ENCODE measurements around the gene OR2T10. TPM values are rescaled to one million over a fixed set of nuclear protein-coding genes. Genes with fewer than 3 reads are reported as not detected.

OR2T10 gene
- total RNA-seq, 1 donor: not detected

GRCh38 chr1:248592655-248593054 lies 4.8 kb downstream of the OR2T10 start:
- H3K79me2 ChIP-seq (ENCODE audit: insufficient read depth, low read length): no peaks in the 10 kb centered on the region
- no peak overlapping the region for H3K4me3 ChIP-seq (ENCODE audit: insufficient read depth, low read length)
- no peak overlapping the region for H2AFZ ChIP-seq (ENCODE audit: low read length)
- no peaks in the 10 kb centered on the region for H3K4me1 ChIP-seq (ENCODE audit: insufficient read depth, low read length)
- TF ChIP-seq, protein P1, sequence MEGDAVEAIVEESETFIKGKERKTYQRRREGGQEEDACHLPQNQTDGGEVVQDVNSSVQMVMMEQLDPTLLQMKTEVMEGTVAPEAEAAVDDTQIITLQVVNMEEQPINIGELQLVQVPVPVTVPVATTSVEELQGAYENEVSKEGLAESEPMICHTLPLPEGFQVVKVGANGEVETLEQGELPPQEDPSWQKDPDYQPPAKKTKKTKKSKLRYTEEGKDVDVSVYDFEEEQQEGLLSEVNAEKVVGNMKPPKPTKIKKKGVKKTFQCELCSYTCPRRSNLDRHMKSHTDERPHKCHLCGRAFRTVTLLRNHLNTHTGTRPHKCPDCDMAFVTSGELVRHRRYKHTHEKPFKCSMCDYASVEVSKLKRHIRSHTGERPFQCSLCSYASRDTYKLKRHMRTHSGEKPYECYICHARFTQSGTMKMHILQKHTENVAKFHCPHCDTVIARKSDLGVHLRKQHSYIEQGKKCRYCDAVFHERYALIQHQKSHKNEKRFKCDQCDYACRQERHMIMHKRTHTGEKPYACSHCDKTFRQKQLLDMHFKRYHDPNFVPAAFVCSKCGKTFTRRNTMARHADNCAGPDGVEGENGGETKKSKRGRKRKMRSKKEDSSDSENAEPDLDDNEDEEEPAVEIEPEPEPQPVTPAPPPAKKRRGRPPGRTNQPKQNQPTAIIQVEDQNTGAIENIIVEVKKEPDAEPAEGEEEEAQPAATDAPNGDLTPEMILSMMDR (IDR thresholded peaks at IDR 0.05; ENCODE audit: extremely low read depth, low read depth, low read length): no peak
- no peaks in the 10 kb centered on the region for H4K20me1 ChIP-seq (ENCODE audit: insufficient read depth, low read length)
- no peaks in the 10 kb centered on the region for H3K36me3 ChIP-seq (ENCODE audit: insufficient read depth, low read length)
- no peaks in the 10 kb centered on the region for H3K9me3 ChIP-seq (ENCODE audit: low read depth, low read length)
- H3K4me2 ChIP-seq (ENCODE audit: insufficient read depth, low read length): no peak overlapping the region
- no peak for DNase-seq (ENCODE audit: insufficient read length, low spot score, missing footprints)
- H3K27me3 ChIP-seq (ENCODE audit: insufficient read depth, low read length): no peaks in the 10 kb centered on the region
- H3K27ac ChIP-seq (ENCODE audit: low read depth, low read length): no peak overlapping the region

GRCh38 chr1:248590055-248590454 lies 7.4 kb downstream of the OR2T10 start:
- Histone ChIP-seq H3K4me1 (ENCODE audit: insufficient read depth, low read length) (no peaks in the 10 kb centered on the region), H3K9me3 (ENCODE audit: low read depth, low read length) (no peaks in the 10 kb centered on the region), H3K27ac (ENCODE audit: low read depth, low read length) (no peak overlapping the region), H3K27me3 (ENCODE audit: insufficient read depth, low read length) (no peaks in the 10 kb centered on the region), H3K4me2 (ENCODE audit: insufficient read depth, low read length) (no peak overlapping the region), H3K36me3 (ENCODE audit: insufficient read depth, low read length) (no peaks in the 10 kb centered on the region), H4K20me1 (ENCODE audit: insufficient read depth, low read length) (no peaks in the 10 kb centered on the region), H3K79me2 (ENCODE audit: insufficient read depth, low read length) (no peaks in the 10 kb centered on the region), H3K4me3 (ENCODE audit: insufficient read depth, low read length) (no peak overlapping the region), H2AFZ (ENCODE audit: low read length) (no peak overlapping the region)
- TF ChIP-seq, protein P1 (IDR thresholded peaks at IDR 0.05; ENCODE audit: extremely low read depth, low read depth, low read length): no peak
- no peak for DNase-seq (ENCODE audit: insufficient read length, low spot score, missing footprints)

GRCh38 chr1:248589334-248589733 lies 8.2 kb downstream of the OR2T10 start:
- DNase-seq (ENCODE audit: insufficient read length, low spot score, missing footprints): peak; percentile 13
- no peak overlapping the region for H3K4me3 ChIP-seq (ENCODE audit: insufficient read depth, low read length)
- H3K27ac ChIP-seq (ENCODE audit: low read depth, low read length): no peak overlapping the region
- no peaks in the 10 kb centered on the region for H3K36me3 ChIP-seq (ENCODE audit: insufficient read depth, low read length)
- H3K79me2 ChIP-seq (ENCODE audit: insufficient read depth, low read length): no peaks in the 10 kb centered on the region
- no peaks in the 10 kb centered on the region for H4K20me1 ChIP-seq (ENCODE audit: insufficient read depth, low read length)
- no peaks in the 10 kb centered on the region for H3K9me3 ChIP-seq (ENCODE audit: low read depth, low read length)
- TF ChIP-seq, protein P1 (IDR thresholded peaks at IDR 0.05; ENCODE audit: extremely low read depth, low read depth, low read length): no peak
- no peak overlapping the region for H2AFZ ChIP-seq (ENCODE audit: low read length)
- no peaks in the 10 kb centered on the region for H3K4me1 ChIP-seq (ENCODE audit: insufficient read depth, low read length)
- no peaks in the 10 kb centered on the region for H3K27me3 ChIP-seq (ENCODE audit: insufficient read depth, low read length)
- no peak overlapping the region for H3K4me2 ChIP-seq (ENCODE audit: insufficient read depth, low read length)

DNA sequence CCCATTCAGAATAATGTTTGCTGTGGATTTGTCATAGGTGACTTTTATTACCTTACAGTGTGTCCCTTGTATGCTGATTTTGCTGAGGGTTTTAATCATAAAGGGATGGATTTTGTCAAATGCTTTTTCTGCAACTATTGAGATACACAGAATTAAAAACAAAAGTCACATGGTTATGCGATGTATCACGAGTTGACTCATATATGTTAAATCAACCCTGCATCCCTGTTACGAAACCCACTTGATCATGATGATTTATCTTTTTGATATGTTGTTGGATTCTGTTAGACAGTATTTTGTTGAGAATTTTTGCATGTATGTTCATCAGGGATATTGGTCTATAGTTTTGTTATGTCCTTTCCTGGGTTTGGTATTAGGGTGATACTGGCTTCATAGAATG lies 12.2 kb downstream of the OR2T10 start:
- Histone ChIP-seq H3K4me1 (ENCODE audit: insufficient read depth, low read length) (no peaks in the 10 kb centered on the region), H3K79me2 (ENCODE audit: insufficient read depth, low read length) (no peaks in the 10 kb centered on the region), H3K9me3 (ENCODE audit: low read depth, low read length) (no peaks in the 10 kb centered on the region), H4K20me1 (ENCODE audit: insufficient read depth, low read length) (no peaks in the 10 kb centered on the region), H2AFZ (ENCODE audit: low read length) (no peak overlapping the region), H3K27ac (ENCODE audit: low read depth, low read length) (no peak overlapping the region), H3K27me3 (ENCODE audit: insufficient read depth, low read length) (no peaks in the 10 kb centered on the region), H3K36me3 (ENCODE audit: insufficient read depth, low read length) (no peaks in the 10 kb centered on the region), H3K4me3 (ENCODE audit: insufficient read depth, low read length) (no peak overlapping the region), H3K4me2 (ENCODE audit: insufficient read depth, low read length) (no peak overlapping the region)
- DNase-seq (ENCODE audit: insufficient read length, low spot score, missing footprints): no peak
- TF ChIP-seq, protein P1 (IDR thresholded peaks at IDR 0.05; ENCODE audit: extremely low read depth, low read depth, low read length): no peak

All from osteoblast (primary cell).